ENCODE results near the gene ADIPOQ. TPM values are rescaled to one million over a fixed set of nuclear protein-coding genes. Genes with fewer than 3 reads are reported as not detected.
"Not testable (repeated sequence)": the region's sequence is repeated elsewhere in the genome, so short reads cannot be mapped to it uniquely, and the experiment has no call there.

Gene ADIPOQ
- total RNA-seq (under 1 TPM in 1 of 2 donors, not detected in 1; 0.12 TPM), polyA plus RNA-seq (ENCODE audit: insufficient read depth, low read depth, low replicate concordance) (1.5 TPM)
- long read RNA-seq, donor 1, result 0 reads
- long read RNA-seq, donor 2, result 0 reads

DNA sequence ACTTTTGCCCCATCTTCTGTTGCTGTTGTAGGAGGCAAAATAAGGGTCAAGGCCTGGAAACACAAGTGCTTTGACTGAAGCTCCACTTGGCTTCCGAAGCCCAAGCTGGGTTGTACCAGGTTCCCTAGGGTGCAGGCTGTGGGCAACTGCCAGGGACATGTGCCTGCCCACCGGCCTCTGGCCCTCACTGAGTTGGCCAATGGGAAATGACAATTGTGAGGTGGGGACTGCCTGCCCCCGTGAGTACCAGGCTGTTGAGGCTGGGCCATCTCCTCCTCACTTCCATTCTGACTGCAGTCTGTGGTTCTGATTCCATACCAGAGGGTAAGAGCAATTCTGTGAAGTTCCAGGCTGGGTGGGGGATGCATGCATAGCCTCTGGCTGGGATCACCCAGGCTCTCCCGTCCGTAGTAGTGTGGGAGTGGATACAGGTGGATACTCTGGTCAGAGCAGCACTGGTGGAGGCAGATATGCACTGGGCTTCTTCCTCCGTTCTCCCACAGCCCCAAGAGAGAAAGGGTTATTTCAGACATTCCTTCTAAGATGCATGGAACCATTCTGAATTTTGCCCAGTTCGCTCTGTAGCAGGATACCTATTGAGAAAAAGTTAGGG is at the start of gene ADIPOQ:
TSS of gene ADIPOQ (plus strand) at position 285 of the 613 bp plus-strand sequence. CDS start 10,349 bp downstream, outside the sequence.
- H3K27me3 ChIP-seq, result no peaks in the 10 kb centered on the region
- TF ChIP-seq, protein P1, sequence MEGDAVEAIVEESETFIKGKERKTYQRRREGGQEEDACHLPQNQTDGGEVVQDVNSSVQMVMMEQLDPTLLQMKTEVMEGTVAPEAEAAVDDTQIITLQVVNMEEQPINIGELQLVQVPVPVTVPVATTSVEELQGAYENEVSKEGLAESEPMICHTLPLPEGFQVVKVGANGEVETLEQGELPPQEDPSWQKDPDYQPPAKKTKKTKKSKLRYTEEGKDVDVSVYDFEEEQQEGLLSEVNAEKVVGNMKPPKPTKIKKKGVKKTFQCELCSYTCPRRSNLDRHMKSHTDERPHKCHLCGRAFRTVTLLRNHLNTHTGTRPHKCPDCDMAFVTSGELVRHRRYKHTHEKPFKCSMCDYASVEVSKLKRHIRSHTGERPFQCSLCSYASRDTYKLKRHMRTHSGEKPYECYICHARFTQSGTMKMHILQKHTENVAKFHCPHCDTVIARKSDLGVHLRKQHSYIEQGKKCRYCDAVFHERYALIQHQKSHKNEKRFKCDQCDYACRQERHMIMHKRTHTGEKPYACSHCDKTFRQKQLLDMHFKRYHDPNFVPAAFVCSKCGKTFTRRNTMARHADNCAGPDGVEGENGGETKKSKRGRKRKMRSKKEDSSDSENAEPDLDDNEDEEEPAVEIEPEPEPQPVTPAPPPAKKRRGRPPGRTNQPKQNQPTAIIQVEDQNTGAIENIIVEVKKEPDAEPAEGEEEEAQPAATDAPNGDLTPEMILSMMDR (IDR thresholded peaks at IDR 0.05), result no peak
- TF ChIP-seq POLR2A (IDR thresholded peaks at IDR 0.05), result no peak
- no peak within 1 kb of the TSS for H3K4me3 ChIP-seq
- DNase-seq, result no peak
- no peaks in the 10 kb centered on the region for H3K4me1 ChIP-seq
- WGBS, 2 donors, result 73 to 74% methylated on average over 6 to 7 of the region's 7 CpGs
- no peaks in the 10 kb centered on the region for H3K9me3 ChIP-seq
- no peak within 1 kb of the TSS for H3K27ac ChIP-seq
- H3K36me3 ChIP-seq (ENCODE audit: low read depth, missing control alignments), result no peaks in the 10 kb centered on the region
- intact Hi-C loops (cut with DNase I; ENCODE audit: low total_unique reads), result no loop called here

DNA sequence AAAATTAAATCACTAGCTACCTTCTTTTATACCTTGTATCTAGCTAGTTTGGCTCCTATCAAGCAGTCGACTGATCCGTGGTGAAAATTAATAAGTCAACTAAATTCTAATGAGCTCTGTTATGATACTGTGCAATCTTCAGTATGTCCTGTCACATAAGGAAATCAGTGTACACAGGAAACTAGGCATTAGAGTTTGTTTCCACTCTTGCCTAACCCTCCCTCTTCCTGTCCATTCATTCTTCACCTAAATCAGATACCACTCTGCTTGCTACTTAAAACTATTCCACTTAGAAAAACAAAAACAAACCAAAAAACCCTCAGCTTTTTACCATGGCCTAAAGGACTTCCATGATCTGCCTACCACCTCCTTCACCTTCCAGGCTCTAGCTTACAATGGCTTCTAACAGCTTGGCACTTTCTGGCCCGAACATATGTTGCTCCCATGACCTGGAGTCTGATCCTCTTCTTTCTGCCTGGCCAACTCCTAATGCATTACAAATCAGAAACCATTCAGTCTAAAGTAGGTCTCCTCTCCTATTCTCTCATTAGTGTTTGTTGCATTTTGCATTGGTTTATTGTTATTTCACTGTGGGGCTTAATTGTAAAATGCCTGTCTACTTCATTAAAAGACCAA is 44.2 kb upstream of the ADIPOQ start:
- H3K27ac ChIP-seq, result no peak overlapping the region
- H3K36me3 ChIP-seq (ENCODE audit: low read depth, missing control alignments), result no peaks in the 10 kb centered on the region
- no peaks in the 10 kb centered on the region for H3K9me3 ChIP-seq
- WGBS, 2 donors, result 87 to 90% methylated on average over 3 of the region's 3 CpGs
- TF ChIP-seq, protein P1 (IDR thresholded peaks at IDR 0.05), result no peak
- TF ChIP-seq POLR2A (IDR thresholded peaks at IDR 0.05), result no peak
- intact Hi-C loops (cut with DNase I; ENCODE audit: low total_unique reads), result no loop called here
- H3K27me3 ChIP-seq, result no peaks in the 10 kb centered on the region
- no peak overlapping the region for H3K4me3 ChIP-seq
- H3K4me1 ChIP-seq, result no peaks in the 10 kb centered on the region
- DNase-seq, result no peak

- H3K4me1 ChIP-seq, result no peaks in the 10 kb centered on the region
- no peak for DNase-seq
- no peak for TF ChIP-seq POLR2A (IDR thresholded peaks at IDR 0.05)
- TF ChIP-seq, protein P1 (IDR thresholded peaks at IDR 0.05), result no peak
- intact Hi-C loops (cut with DNase I; ENCODE audit: low total_unique reads), result no loop called here
- no peak overlapping the region for H3K27ac ChIP-seq
- 94 to 95% methylated on average over 1 of the region's 1 CpG for WGBS, 2 donors
- no peak overlapping the region for H3K4me3 ChIP-seq
- no peaks in the 10 kb centered on the region for H3K9me3 ChIP-seq
- no peaks in the 10 kb centered on the region for H3K27me3 ChIP-seq
- H3K36me3 ChIP-seq (ENCODE audit: low read depth, missing control alignments), result no peaks in the 10 kb centered on the region
Measured at GRCh38 chr3:186800285-186800684, 42.2 kb upstream of the ADIPOQ start.

DNA sequence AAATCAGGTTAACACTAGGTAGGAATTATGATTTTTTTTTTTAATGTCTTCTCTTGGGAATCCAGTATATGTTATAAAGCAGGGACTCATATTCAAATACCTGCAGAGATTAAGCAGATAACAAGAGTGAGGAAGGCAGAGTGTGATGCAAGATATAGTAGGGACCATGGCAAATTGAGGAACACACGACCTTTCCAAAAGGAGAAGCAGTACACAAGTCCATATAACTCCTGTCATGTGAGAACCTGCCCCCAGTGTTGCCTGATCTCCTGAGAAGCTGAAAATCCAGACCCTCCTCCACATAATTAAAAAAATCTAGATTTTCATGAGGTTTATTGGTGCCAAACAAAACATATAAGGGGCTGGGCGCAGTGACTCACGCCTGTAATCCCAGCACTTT is 39.8 kb upstream of the ADIPOQ start:
- no peak for DNase-seq
- Histone ChIP-seq H3K4me3 (no peak overlapping the region), H3K27ac (no peak overlapping the region), H3K36me3 (ENCODE audit: low read depth, missing control alignments) (no peaks in the 10 kb centered on the region), H3K4me1 (peaks cover 12% of the 10 kb centered on the region), H3K27me3 (no peaks in the 10 kb centered on the region), H3K9me3 (no peaks in the 10 kb centered on the region)
- TF ChIP-seq, protein P1 (IDR thresholded peaks at IDR 0.05), result no peak
- TF ChIP-seq POLR2A (IDR thresholded peaks at IDR 0.05), result no peak
- intact Hi-C loops (cut with DNase I; ENCODE audit: low total_unique reads), result no loop called here
- WGBS, 2 donors, result 81 to 90% methylated on average over 3 of the region's 3 CpGs

DNA sequence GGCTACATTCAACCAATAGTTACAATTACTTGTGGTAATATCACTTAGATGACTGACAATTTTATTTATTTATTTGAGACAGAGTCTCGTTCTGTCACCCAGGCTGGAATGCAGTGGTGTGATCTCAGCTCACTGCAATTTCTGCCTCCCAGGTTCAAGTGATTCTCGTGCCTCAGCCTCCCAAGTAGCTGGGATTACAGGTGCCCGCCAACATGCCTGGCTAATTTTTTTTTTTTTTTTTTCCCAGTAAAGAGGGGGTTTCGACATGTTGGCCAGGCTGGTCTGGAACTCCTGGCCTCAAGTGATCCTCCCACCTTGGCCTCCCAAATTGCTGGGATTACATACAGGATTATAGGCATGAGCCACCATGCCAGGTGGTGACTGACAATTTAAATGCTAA is 39.1 kb upstream of the ADIPOQ start:
- DNase-seq; H3K9me3 ChIP-seq; H3K4me3 ChIP-seq; intact Hi-C loops (cut with DNase I; ENCODE audit: low total_unique reads); H3K27ac ChIP-seq; H3K36me3 ChIP-seq (ENCODE audit: low read depth, missing control alignments); H3K27me3 ChIP-seq: not testable (repeated sequence)
- WGBS, 2 donors, result 87 to 94% methylated on average over 4 of the region's 4 CpGs
- H3K4me1 ChIP-seq, result peaks cover 12% of the 10 kb centered on the region
